Memory B cell (primary cell): ENCODE measurements around the gene TRAF2.
A peak's percentile ranks its signal among the peaks of the same experiment; 100 is the strongest.

Experiments used
- ATAC-seq: fragments of 150-1000 bp; cut with Tn5 transposase; 2 replicates; pipeline ENCODE4 v1.10.0; 2021; ENCODE audit warnings: low read depth, mild to moderate bottlenecking, moderate library complexity
- DNase-seq, 2 donors: peaks; one replicate each; pipeline ENCODE4 v3.0.0; 2022; ENCODE audit warnings: low spot score in 2 of 2
- H3K27ac Mint-ChIP-seq: one replicate; pipeline ENCODE4 v1.8.0; 2022; ENCODE audit warnings: mild to moderate bottlenecking, moderate library complexity, mixed read lengths
- H3K27me3 Mint-ChIP-seq: one replicate; pipeline ENCODE4 v1.8.0; 2022; ENCODE audit warnings: mixed read lengths
- H3K36me3 Mint-ChIP-seq: one replicate; pipeline ENCODE4 v1.8.0; 2022; ENCODE audit warnings: mild to moderate bottlenecking, mixed read lengths
- H3K4me1 Mint-ChIP-seq: one replicate; pipeline ENCODE4 v1.8.0; 2022; ENCODE audit warnings: mixed read lengths
- H3K4me3 Mint-ChIP-seq: one replicate; pipeline ENCODE4 v1.8.0; 2022; ENCODE audit warnings: mild to moderate bottlenecking, moderate library complexity, mixed read lengths
- H3K9me3 Mint-ChIP-seq: one replicate; pipeline ENCODE4 v1.8.0; 2022; ENCODE audit warnings: mixed read lengths

TRAF2 gene

DNA sequence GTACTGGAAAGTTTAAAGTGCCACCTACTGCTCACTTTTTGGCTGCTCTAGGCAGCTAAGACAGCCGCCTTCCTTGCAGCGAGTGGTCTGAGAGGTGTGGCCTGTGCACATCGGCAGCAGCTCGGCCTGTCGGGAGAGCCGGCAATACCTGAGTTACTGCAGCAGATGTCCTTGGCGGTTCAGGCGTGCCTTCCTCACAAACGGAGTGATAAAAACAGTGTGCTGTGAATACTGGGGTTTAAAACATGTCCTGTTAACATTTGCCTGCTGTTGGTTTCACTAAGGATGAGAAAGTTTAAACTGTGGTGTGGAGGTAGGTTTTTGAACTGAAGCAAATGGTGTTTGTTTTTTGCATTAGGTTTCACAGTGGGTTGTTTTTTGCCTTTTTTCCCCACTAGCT lies 12.9 kb downstream of the TRAF2 start:
- H3K27ac Mint-ChIP-seq: peak overlapping the region; percentile 74
- ATAC-seq (peak; percentile 39), DNase-seq (no peak)
- no peaks in the 10 kb centered on the region for H3K27me3 Mint-ChIP-seq
- H3K9me3 Mint-ChIP-seq: no peaks in the 10 kb centered on the region
- H3K4me3 Mint-ChIP-seq: peak overlapping the region; percentile 49
- peaks cover 8% of the 10 kb centered on the region for H3K36me3 Mint-ChIP-seq
- peaks cover 37% of the 10 kb centered on the region for H3K4me1 Mint-ChIP-seq

DNA sequence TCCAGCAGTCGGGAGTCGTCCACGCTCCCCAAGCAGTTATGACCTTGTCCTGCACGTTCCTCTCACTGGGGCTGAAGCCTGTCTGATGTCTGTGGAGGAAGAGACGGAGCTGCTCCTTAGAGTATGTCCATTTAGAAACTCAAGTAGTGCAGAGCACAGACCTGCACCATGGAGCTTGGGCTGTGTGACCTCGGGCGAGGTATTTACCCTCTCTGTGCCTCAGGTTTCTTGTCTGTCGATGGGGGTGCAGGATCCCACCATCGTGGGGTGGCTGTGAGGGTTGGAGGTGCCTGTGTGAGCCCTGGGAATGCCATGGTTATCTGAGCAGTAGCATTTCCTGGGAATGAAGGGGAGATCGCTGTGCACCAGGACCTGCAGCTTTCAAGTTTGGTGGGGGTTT lies 14.2 kb downstream of the TRAF2 start:
- Mint-ChIP-seq H3K27ac (peak overlapping the region; percentile 96), H3K36me3 (peaks cover 11% of the 10 kb centered on the region), H3K27me3 (no peaks in the 10 kb centered on the region), H3K9me3 (no peaks in the 10 kb centered on the region), H3K4me3 (no peak overlapping the region), H3K4me1 (peaks cover 30% of the 10 kb centered on the region)
- ATAC-seq (no peak), DNase-seq (no peak)

DNA sequence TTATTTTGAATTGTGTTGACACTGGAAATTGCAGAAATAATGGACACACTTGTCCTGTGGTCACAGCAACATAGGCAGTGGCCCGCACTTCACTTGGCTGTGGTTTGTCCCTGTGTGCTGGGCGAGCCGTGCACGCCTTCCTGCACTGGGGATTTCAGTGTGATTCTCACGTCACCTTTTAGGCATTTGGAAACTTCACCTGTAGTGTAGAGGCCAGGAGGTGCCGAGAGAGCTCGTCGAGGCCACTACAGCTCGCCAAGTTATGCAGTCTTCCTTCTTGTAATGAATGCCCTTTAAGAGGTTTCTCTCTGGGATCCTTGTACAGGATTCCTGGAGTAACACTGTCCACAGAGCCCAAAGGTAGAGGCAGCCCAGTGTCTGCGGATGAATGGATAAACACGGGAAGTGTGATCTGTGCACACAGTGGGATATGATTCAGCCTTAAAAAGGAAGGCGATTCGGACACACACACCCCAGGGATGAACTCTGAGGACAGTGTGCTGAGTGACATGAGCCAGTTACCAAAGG lies 14.7 kb downstream of the TRAF2 start:
- H3K27me3 Mint-ChIP-seq: no peaks in the 10 kb centered on the region
- peaks cover 30% of the 10 kb centered on the region for H3K4me1 Mint-ChIP-seq
- ATAC-seq: no peak
- DNase-seq: no peak
- H3K9me3 Mint-ChIP-seq: no peaks in the 10 kb centered on the region
- H3K36me3 Mint-ChIP-seq: peaks cover 11% of the 10 kb centered on the region
- H3K27ac Mint-ChIP-seq: peak overlapping the region; percentile 96
- no peak overlapping the region for H3K4me3 Mint-ChIP-seq

DNA sequence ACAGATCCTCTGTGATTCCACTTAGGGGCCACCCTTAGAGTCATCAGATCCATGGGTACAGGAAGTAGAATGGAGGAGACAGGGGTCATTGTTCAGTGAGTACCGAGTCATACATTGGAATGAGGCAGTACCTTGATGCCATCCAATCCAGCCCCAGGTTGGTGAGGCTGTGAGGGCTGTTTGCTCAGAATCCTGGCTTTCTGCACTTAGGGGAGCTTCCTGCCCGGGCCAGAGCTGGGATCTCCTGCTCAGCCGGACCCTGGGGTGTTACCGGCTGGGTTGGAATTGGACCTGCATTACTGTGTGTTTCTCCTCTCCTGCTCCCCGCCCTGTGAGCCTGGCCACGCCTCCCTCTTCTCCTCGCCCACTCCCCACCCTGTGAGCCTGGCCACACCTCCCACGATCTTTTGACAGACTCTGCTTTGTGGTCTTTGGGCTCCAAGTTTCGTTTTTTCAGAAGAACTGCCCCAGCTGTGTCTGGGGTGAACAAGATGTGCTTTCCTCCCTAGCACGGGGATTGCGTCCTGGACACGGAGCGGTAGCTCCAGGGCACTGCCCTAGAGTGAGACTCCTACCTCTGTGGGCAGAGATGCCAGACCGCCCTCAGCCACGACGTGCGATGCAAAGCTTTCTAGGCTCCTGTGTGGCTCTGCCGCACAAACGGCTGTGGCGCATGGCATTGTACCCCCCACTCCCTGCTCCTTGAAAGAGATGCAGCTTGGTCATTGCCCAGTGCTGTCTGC lies 15.4 kb downstream of the TRAF2 start:
- peak overlapping the region; percentile 96 for H3K27ac Mint-ChIP-seq
- H3K4me3 Mint-ChIP-seq: peak overlapping the region; percentile 71
- H3K27me3 Mint-ChIP-seq: no peaks in the 10 kb centered on the region
- peaks cover 12% of the 10 kb centered on the region for H3K36me3 Mint-ChIP-seq
- peak; percentile 35 to 40 for DNase-seq
- peak; percentile 50 for ATAC-seq
- H3K4me1 Mint-ChIP-seq: peaks cover 30% of the 10 kb centered on the region
- no peaks in the 10 kb centered on the region for H3K9me3 Mint-ChIP-seq

DNA sequence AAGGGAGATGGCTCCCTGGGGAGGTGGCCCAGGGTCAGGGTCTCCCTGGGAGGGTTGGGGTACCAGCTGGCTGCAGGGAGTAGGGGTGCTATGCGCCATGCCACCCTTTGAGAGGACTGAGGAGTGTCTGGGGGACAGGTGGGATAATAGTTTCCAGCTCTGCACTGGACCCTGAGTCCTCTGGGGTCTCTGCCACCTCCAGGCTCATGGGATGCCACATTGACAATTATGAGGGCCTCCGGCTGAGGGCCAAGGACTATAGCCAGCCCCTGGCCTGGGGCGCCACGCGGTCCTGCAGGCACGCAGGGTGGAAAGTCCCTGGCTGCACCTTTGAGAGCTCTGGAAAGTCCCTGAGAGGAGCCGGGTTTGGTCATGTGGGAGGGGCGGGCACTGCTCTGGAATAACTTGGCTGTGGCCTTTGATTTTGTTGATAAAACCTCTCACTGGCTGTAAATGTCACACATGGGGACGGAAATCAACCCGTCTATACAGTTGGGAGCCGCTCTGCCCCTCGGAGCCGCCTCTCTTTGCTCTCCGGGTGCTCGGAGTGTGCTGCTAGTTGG lies 16.0 kb downstream of the TRAF2 start:
- Mint-ChIP-seq H3K9me3 (no peaks in the 10 kb centered on the region), H3K27me3 (no peaks in the 10 kb centered on the region), H3K36me3 (peaks cover 17% of the 10 kb centered on the region), H3K27ac (peak overlapping the region; percentile 96), H3K4me3 (peak overlapping the region; percentile 63), H3K4me1 (peaks cover 24% of the 10 kb centered on the region)
- ATAC-seq (peak; percentile 91), DNase-seq (peak; percentile 65 to 69)

DNA sequence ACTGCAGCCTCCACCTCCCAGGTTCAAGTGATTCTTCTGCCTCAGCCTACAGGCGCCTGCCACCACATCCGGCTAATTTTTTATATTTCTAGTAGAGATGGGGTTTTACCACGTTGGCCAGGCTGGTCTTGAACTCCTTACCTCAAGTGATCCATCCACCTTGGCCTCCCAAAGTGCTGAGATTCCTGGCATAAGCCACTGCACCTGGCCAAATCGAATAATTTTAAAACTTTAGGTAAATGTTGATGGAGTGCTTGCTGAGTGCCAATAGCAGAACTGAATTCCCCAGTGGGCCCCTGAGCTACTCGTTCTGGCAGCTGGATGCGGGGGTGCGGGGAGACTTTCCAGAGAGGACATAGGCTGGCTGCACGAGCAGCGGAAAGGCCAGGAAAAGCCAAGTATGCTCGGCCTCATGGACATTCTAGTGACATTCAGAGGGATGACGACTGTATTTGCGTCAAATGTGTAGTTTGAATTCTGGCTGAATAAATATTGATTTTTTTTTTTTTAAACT lies 16.8 kb downstream of the TRAF2 start:
- Mint-ChIP-seq H3K27ac (peak overlapping the region; percentile 96), H3K4me3 (no peak overlapping the region), H3K9me3 (no peaks in the 10 kb centered on the region), H3K36me3 (peaks cover 18% of the 10 kb centered on the region), H3K4me1 (peaks cover 23% of the 10 kb centered on the region), H3K27me3 (no peaks in the 10 kb centered on the region)
- DNase-seq: no peak
- ATAC-seq: no peak

DNA sequence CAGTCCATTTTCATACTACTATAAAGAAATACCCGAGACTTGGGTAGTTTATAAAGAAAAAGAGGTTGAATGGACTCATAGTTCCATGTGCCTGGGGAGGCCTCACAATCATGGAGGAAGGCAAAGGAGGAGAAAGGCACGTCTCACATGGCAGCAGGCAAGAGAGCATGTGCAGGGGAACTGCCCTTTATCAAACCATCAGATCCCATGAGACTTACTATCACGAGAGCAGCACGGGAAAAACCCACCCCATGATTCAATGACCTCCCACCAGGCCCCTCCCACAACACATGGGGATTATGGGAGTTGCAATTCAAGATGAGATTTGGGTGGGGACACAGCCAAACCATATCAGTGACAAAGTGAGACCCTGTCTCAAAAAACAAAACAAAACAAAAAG lies 19.9 kb downstream of the TRAF2 start:
- Mint-ChIP-seq H3K4me3 (no peak overlapping the region), H3K27ac (peak overlapping the region; percentile 48), H3K27me3 (no peaks in the 10 kb centered on the region), H3K9me3 (no peaks in the 10 kb centered on the region), H3K4me1 (peaks cover 10% of the 10 kb centered on the region), H3K36me3 (peaks cover 15% of the 10 kb centered on the region)
- no peak for DNase-seq
- ATAC-seq: no peak

DNA sequence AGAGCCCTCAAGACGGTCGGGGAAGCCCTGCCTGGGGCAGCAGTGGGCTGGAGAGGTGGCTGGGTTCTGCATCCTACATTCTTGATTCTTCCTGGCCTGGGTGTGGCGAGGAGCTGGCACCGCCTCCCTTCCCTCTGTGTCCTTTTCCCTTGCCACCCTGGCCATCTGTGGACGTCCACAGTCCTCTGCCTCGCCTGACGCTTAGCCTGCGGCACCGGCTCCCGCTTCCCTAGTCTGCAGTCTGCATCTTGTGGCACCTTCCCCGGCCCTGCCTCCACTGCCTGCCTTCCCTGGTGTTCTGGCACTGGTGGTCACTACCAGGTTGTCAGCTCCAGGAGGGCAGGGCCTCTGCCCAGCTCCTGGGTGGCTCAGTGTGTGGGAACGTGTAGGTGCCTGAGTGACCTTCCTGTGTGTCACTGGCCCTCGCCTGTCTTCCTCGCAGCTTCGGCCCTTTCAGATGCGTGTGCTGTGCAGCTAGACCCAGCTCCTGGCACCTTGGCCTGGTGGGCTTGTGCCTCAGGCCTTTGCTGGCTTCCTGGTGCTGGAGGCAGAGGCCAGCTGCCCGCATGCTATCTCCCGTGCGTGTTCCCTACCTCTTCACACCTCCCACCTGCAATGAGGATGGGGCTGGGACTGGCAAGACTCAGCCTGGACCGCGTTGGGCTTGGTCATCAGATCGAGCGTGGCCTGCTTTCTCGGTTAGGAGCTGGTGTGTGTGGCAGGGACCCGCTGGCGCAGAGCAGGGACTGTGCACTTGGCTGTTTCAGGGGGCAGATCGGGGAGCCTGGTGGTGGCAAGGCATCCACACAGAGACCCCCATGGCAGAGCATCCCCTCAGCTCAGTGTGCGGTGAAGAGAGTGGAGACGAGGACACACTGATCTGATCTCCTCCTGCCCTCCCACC lies 20.9 kb downstream of the TRAF2 start:
- Mint-ChIP-seq H3K4me3 (no peak overlapping the region), H3K9me3 (no peaks in the 10 kb centered on the region), H3K27me3 (no peaks in the 10 kb centered on the region), H3K36me3 (peaks cover 15% of the 10 kb centered on the region), H3K4me1 (peaks cover 6% of the 10 kb centered on the region), H3K27ac (peak overlapping the region; percentile 17)
- ATAC-seq (no peak), DNase-seq (no peak)

DNA sequence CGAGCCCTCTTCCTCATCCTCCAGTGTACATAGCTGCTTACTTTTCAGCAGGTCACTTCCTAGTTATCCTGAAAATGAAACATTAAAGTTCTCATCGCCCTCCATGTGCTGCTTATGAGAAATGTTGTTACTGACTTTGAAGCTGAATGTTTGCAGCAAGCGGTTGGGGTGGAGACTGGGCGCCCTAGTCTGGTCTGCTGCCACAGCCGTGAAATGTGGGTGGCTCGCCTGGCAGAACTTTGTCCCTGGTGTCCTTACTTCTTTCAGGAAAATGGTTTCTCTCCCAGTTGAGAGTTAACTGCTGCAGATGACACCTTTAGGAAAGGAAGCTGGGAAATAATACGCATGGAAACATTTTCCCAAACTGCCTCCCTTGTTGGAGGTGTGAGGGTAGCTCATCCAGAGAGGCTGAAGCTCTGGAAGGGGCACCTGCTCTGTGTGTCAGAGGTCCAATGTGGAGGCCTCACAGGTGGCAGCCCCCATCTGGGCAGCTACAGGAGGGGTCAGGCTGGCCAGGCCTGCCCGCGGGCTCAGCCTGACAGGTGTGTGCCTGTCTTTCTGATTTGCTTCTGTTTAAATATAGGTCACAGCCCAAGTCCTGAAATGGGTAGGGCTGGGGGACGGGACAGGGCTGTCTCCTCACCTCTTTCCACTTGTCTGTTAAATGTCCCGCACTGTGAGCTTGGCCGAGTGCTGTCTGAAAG lies 24.0 kb downstream of the TRAF2 start:
- Mint-ChIP-seq H3K27me3 (no peaks in the 10 kb centered on the region), H3K27ac (no peak overlapping the region), H3K4me1 (no peaks in the 10 kb centered on the region), H3K9me3 (no peaks in the 10 kb centered on the region), H3K4me3 (no peak overlapping the region), H3K36me3 (peaks cover 16% of the 10 kb centered on the region)
- DNase-seq (no peak), ATAC-seq (no peak)

DNA sequence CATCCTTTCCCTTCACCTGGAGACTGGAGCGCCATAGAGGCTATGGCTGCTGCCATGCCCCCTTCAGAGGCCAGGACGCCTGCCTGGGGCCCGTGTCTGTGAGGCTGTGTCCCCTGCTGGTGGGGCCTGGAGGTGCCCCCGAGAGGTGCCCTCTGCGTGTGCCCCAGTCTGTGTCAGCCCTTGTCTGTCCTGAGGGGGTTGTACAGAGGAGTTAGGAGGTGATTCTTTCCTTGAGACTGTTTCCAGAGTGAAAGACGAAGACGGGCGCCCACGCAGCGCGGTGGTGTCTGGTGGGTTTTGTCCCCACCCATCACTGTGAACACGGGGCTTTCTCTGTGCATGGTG lies 24.6 kb downstream of the TRAF2 start:
- ATAC-seq (no peak), DNase-seq (no peak)
- H3K36me3 Mint-ChIP-seq: peaks cover 16% of the 10 kb centered on the region
- no peaks in the 10 kb centered on the region for H3K27me3 Mint-ChIP-seq
- no peak overlapping the region for H3K27ac Mint-ChIP-seq
- no peak overlapping the region for H3K4me3 Mint-ChIP-seq
- H3K4me1 Mint-ChIP-seq: no peaks in the 10 kb centered on the region
- H3K9me3 Mint-ChIP-seq: no peaks in the 10 kb centered on the region

DNA sequence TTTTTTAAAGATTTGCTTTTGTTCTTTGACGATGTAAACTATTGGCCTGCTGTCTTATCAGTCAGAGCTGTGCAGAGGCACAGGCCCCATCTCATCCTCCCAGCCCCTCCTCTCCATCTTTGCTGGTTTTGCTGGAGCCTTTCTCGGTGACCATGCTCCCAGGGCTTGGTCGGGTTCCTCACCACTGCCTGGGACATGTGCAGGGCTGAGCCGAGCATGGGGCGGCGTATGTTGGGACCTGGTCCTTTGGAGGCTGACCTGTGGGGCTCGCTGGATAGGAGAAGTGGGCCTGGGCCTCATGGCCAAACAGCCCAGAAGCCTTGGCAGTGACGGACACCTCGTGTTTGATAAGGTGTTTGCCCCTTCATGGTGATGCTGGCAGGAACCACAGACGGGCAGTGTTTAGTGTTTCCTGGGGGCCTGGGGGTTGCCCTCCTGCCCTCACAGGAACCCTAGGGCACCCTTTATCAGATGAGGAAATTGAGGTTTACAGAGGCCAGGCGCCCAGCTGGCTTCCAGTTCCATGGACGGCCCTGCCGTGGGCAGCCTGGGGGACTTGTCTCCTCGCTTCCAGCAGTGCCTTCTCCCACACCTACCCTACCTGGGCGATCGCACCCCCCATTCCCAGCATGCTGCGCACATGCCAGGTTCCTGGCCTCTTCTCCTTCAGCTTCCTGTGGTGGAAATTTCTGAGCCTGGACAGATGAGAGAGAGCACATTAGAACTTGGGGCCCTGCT lies 27.6 kb downstream of the TRAF2 start:
- Mint-ChIP-seq H3K4me3 (no peak overlapping the region), H3K4me1 (peaks cover 4% of the 10 kb centered on the region), H3K9me3 (no peaks in the 10 kb centered on the region), H3K27ac (no peak overlapping the region), H3K27me3 (no peaks in the 10 kb centered on the region), H3K36me3 (peaks cover 24% of the 10 kb centered on the region)
- DNase-seq (no peak), ATAC-seq (no peak)

DNA sequence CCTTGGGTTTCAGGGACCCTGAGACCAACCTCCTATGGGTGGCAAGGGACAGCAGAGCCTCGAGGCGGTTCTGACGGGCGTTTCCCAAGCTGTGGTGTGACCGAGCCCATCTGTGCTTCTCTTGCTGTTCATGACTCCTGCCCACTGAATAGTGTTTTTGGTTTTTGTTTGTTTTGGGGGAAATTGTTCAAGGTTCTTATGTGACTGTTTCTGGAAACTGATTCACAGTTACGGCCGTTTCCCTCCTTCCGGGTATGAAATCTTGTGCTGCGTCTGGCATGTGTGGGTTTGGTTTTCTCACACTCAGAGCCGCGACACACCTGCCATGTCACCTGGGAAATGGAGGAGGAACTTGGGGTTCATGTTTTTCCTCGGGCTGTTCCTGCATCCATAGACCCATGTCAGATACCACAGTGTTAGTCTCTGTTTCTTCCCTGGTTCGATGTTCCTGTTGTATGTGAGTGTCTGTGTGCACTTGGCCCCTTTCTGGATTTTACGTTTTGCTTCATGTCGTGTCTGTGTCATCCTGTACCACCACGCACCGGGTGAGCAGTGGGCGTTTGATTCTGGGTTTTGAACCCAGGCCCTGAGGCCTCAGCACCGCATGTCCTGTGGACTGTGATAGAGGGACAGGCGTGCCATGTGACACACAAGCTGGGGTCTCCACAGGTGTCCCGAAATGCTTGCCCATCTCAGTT lies 29.5 kb downstream of the TRAF2 start:
- DNase-seq (no peak), ATAC-seq (no peak)
- Mint-ChIP-seq H3K4me3 (no peak overlapping the region), H3K4me1 (peaks cover 4% of the 10 kb centered on the region), H3K36me3 (peaks cover 31% of the 10 kb centered on the region), H3K27ac (no peak overlapping the region), H3K27me3 (no peaks in the 10 kb centered on the region), H3K9me3 (no peaks in the 10 kb centered on the region)
